Activated CD4-positive, alpha-beta T cell treated with anti-CD3 and anti-CD28 coated beads, Interleukin-2, Interleukin-6, amounts not matched to agents 100 ng/mL and 50 ng/mL, durations not matched to agents 16 hours and 8 hours (primary cell): ENCODE data around the gene IRF1.

Experiments
- DNase-seq: peaks from one replicate; pipeline ENCODE4 v3.0.0-alpha.2; 2020

Gene IRF1

GRCh38 chr5:132500244-132500930, 9.8 kb upstream of the IRF1 start:
- peak; percentile 1 for DNase-seq

GRCh38 chr5:132499440-132500243, 9.1 kb upstream of the IRF1 start:
- no peak for DNase-seq

- DNase-seq = no peak
These were observed 8.2 kb upstream of the IRF1 start for GRCh38 chr5:132498686-132499271.

GRCh38 chr5:132498152-132498551, 7.6 kb upstream of the IRF1 start:
- no peak for DNase-seq

- no peak for DNase-seq
These were observed 7.0 kb upstream of the IRF1 start for GRCh38 chr5:132497488-132497997.

- DNase-seq = peak; percentile 86
These were observed 6.3 kb upstream of the IRF1 start for GRCh38 chr5:132496631-132497487.

- DNase-seq = peak; percentile 95
These were observed 5.6 kb upstream of the IRF1 start for GRCh38 chr5:132496191-132496630.

- DNase-seq = peak; percentile 82
These were observed 5.2 kb upstream of the IRF1 start for GRCh38 chr5:132495667-132496190.

- no peak for DNase-seq
These were observed 3.2 kb upstream of the IRF1 start for GRCh38 chr5:132493821-132494220.

GRCh38 chr5:132493241-132493640, 2.7 kb upstream of the IRF1 start:
- DNase-seq = no peak

- DNase-seq = no peak
These were observed 2.0 kb upstream of the IRF1 start for GRCh38 chr5:132492386-132493125.

GRCh38 chr5:132491368-132492364, 1.1 kb upstream of the IRF1 start:
- peak; percentile 47 for DNase-seq

- DNase-seq = peak; percentile 51
These were observed 596 bp downstream of the IRF1 start for GRCh38 chr5:132489871-132490483.

- no peak for DNase-seq
These were observed 1.4 kb downstream of the IRF1 start for GRCh38 chr5:132489051-132489770.

- DNase-seq = no peak
These were observed 2.0 kb downstream of the IRF1 start for GRCh38 chr5:132488590-132488989.

GRCh38 chr5:132487841-132488555, 2.6 kb downstream of the IRF1 start:
- DNase-seq = no peak

GRCh38 chr5:132487095-132487428, 3.5 kb downstream of the IRF1 start:
- no peak for DNase-seq

GRCh38 chr5:132486318-132487094, 4.1 kb downstream of the IRF1 start:
- no peak for DNase-seq
